MM.1S (cell line): ENCODE data around the gene NBDY.

Source experiments
- DNase-seq: peaks from one replicate; pipeline ENCODE4 v3.0.0-alpha.2; 2015
- H2AFZ ChIP-seq: fragments of 300-600 bp; sonication (generic); 2 replicates; pipeline ENCODE4 v1.6.0; 2016; ENCODE audit warnings: antibody characterized with exemption, low read length
- H3F3A ChIP-seq: fragments of 300-600 bp; sonication (generic); 2 replicates; pipeline ENCODE4 v1.6.1; 2016; ENCODE audit warnings: mild to moderate bottlenecking, antibody characterized with exemption, low read length, moderate library complexity, mixed read lengths; ENCODE audit not compliant: insufficient read depth
- H3K27ac ChIP-seq: fragments of 300-600 bp; sonication (generic); 2 replicates; pipeline ENCODE4 v1.5.1; 2016; ENCODE audit warnings: mild to moderate bottlenecking, low read length
- H3K27me3 ChIP-seq: fragments of 300-600 bp; sonication (generic); replicated peaks from 2 replicates; pipeline ENCODE4 v1.6.0; 2016; ENCODE audit warnings: low read length; ENCODE audit not compliant: insufficient read depth
- H3K36me3 ChIP-seq: fragments of 300-600 bp; sonication (generic); replicated peaks from 2 replicates; pipeline ENCODE4 v1.6.1; 2016; ENCODE audit warnings: mild to moderate bottlenecking, low read length, mixed read lengths; ENCODE audit not compliant: insufficient read depth
- H3K4me1 ChIP-seq: fragments of 300-600 bp; sonication (generic); 2 replicates; pipeline ENCODE4 v1.6.1; 2016; ENCODE audit warnings: low read length, mixed read lengths
- H3K4me2 ChIP-seq: fragments of 300-600 bp; sonication (generic); 2 replicates; pipeline ENCODE4 v1.6.0; 2016; ENCODE audit warnings: low read depth, low read length
- H3K4me3 ChIP-seq: fragments of 300-600 bp; sonication (generic); 2 replicates; pipeline ENCODE4 v1.5.1; 2016; ENCODE audit warnings: low read length, mixed read lengths
- H3K79me2 ChIP-seq: fragments of 300-600 bp; sonication (generic); 2 replicates; pipeline ENCODE4 v1.6.1; 2016; ENCODE audit warnings: mixed run types, low read length, mixed read lengths
- H3K9ac ChIP-seq: fragments of 300-600 bp; sonication (generic); 2 replicates; pipeline ENCODE4 v1.6.1; 2016; ENCODE audit warnings: low read length, mixed read lengths
- H3K9me2 ChIP-seq: fragments of 300-600 bp; sonication (generic); replicated peaks from 2 replicates; pipeline ENCODE4 v1.6.1; 2016; ENCODE audit warnings: mild to moderate bottlenecking, low read length, mixed read lengths; ENCODE audit not compliant: insufficient read depth
- H3K9me3 ChIP-seq: fragments of 300-600 bp; sonication (generic); replicated peaks from 2 replicates; pipeline ENCODE4 v1.6.1; 2016; ENCODE audit warnings: mild to moderate bottlenecking, low read length, mixed read lengths; ENCODE audit not compliant: insufficient read depth
- H4K20me1 ChIP-seq: fragments of 300-600 bp; sonication (generic); 2 replicates; pipeline ENCODE4 v1.6.1; 2016; ENCODE audit warnings: mild to moderate bottlenecking, low read length, moderate library complexity, mixed read lengths; ENCODE audit not compliant: insufficient read depth
- EZH2 ChIP-seq: fragments of 300-600 bp; sonication (generic); optimal IDR thresholded peaks from 2 replicates; pipeline ENCODE3; 2017; ENCODE audit warnings: low read depth, mild to moderate bottlenecking, antibody characterized with exemption, low read length, mixed read lengths
- EZH2phosphoT487 ChIP-seq: fragments of 300-600 bp; sonication (generic); IDR thresholded peaks from 2 replicates; pipeline ENCODE4 v1.6.1; 2018; ENCODE audit warnings: antibody characterized with exemption, low read length
- TF ChIP-seq, protein P1 (sequence below): fragments of 300-600 bp; sonication (generic); IDR thresholded peaks from 2 replicates; pipeline ENCODE4 v1.5.1; 2016; ENCODE audit warnings: antibody characterized with exemption, low read length, mixed read lengths

NBDY gene

DNA sequence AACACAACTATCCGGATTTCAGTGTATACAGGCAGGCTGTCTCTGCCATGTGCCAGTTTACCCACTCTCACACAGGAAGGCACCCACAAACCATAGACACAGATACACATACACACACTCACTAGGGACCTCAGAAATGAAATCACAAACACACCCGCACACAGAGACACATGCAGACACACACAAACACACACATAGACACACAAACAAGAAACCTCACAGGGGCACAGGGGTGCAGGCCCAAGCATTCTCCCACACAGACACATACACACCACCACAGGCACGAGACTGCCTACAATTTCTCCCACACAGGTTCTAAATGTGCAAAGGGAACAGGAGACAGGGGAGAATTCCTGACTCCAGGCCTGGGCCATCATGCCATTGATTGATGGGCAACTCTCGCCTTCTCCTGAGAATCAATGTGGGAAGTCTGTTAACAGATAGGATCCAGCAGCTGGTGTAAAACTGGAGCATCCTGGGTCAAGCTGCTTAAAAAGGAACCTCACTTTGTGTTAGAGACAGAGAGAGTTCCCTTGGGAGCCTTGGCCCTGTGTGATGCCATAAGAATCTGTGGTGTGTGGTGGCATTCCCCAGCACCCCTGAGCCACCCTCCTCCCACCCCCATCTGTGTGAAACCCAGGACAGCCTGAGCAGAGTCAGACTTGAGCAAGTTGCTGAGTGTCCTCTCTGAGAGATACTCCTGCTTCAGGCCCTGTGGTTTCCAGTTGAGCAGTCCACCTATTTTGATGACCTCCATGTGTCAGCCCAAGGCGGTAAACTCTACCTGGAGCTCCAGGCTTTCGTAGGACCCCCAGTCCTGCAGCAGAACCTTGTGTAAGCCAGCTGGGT lies 33.9 kb downstream of the NBDY start:
- peak overlapping the region; percentile 90 for H3K27ac ChIP-seq
- peak; percentile 39 for DNase-seq
- H3K9me2 ChIP-seq, result no peaks in the 10 kb centered on the region
- H3F3A ChIP-seq, result peaks cover 30% of the 10 kb centered on the region
- no peaks in the 10 kb centered on the region for H3K9me3 ChIP-seq
- H3K36me3 ChIP-seq, result no peaks in the 10 kb centered on the region
- peak overlapping the region; percentile 86 for H3K4me2 ChIP-seq
- H3K4me1 ChIP-seq, result peaks cover 29% of the 10 kb centered on the region
- H3K9ac ChIP-seq, result peak overlapping the region; percentile 86; the same call in 1 of the 2 replicates
- H3K79me2 ChIP-seq, result peaks cover 23% of the 10 kb centered on the region
- H3K27me3 ChIP-seq, result no peaks in the 10 kb centered on the region
- 0 out of 2 replicates have a peak overlapping the region, but pooled peaks have one; percentile 45 for H2AFZ ChIP-seq
- no peaks in the 10 kb centered on the region for H4K20me1 ChIP-seq
- no peak for TF ChIP-seq EZH2
- TF ChIP-seq EZH2phosphoT487, result no peak
- TF ChIP-seq, protein P1, sequence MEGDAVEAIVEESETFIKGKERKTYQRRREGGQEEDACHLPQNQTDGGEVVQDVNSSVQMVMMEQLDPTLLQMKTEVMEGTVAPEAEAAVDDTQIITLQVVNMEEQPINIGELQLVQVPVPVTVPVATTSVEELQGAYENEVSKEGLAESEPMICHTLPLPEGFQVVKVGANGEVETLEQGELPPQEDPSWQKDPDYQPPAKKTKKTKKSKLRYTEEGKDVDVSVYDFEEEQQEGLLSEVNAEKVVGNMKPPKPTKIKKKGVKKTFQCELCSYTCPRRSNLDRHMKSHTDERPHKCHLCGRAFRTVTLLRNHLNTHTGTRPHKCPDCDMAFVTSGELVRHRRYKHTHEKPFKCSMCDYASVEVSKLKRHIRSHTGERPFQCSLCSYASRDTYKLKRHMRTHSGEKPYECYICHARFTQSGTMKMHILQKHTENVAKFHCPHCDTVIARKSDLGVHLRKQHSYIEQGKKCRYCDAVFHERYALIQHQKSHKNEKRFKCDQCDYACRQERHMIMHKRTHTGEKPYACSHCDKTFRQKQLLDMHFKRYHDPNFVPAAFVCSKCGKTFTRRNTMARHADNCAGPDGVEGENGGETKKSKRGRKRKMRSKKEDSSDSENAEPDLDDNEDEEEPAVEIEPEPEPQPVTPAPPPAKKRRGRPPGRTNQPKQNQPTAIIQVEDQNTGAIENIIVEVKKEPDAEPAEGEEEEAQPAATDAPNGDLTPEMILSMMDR, result no peak
- peak overlapping the region; percentile 67 for H3K4me3 ChIP-seq

- DNase-seq, result peak; percentile 95
- peak overlapping the region; percentile 86 for H3K9ac ChIP-seq
- H3F3A ChIP-seq, result peaks cover 30% of the 10 kb centered on the region
- peak overlapping the region; percentile 67 for H3K4me3 ChIP-seq
- peaks cover 23% of the 10 kb centered on the region for H3K79me2 ChIP-seq
- no peaks in the 10 kb centered on the region for H3K36me3 ChIP-seq
- H2AFZ ChIP-seq, result peak overlapping the region; percentile 87
- no peaks in the 10 kb centered on the region for H3K9me3 ChIP-seq
- TF ChIP-seq EZH2phosphoT487 (no peak), EZH2 (no peak)
- TF ChIP-seq, protein P1, result peak; percentile 62
- peak overlapping the region; percentile 86 for H3K4me2 ChIP-seq
- H3K9me2 ChIP-seq, result no peaks in the 10 kb centered on the region
- peaks cover 29% of the 10 kb centered on the region for H3K4me1 ChIP-seq
- peak overlapping the region; percentile 90 for H3K27ac ChIP-seq
- H3K27me3 ChIP-seq, result no peaks in the 10 kb centered on the region
- H4K20me1 ChIP-seq, result no peaks in the 10 kb centered on the region
These were observed 34.6 kb downstream of the NBDY start for GRCh38 chrX:56763556-56764152.

GRCh38 chrX:56764153-56764974 lies 35.3 kb downstream of the NBDY start:
- peak overlapping the region; percentile 86 for H3K9ac ChIP-seq

More at GRCh38 chrX:56764153-56764974, 35.3 kb downstream of the NBDY start:
- Histone ChIP-seq H2AFZ (peak overlapping the region; percentile 87), H3K79me2 (peaks cover 23% of the 10 kb centered on the region), H3K9me3 (no peaks in the 10 kb centered on the region), H3K27ac (peak overlapping the region; percentile 90), H3F3A (peaks cover 30% of the 10 kb centered on the region), H3K4me1 (peaks cover 29% of the 10 kb centered on the region), H3K9me2 (no peaks in the 10 kb centered on the region), H3K4me3 (peak overlapping the region; percentile 67), H3K36me3 (no peaks in the 10 kb centered on the region), H3K27me3 (no peaks in the 10 kb centered on the region), H4K20me1 (no peaks in the 10 kb centered on the region), H3K4me2 (peak overlapping the region; percentile 86)
- DNase-seq, result peak; percentile 90
- TF ChIP-seq, protein P1, result peak; percentile 50
- TF ChIP-seq EZH2, result no peak
